ENCODE results near the gene FAM8A1. TPM values are rescaled to one million over a fixed set of nuclear protein-coding genes. Genes with fewer than 3 reads are reported as not detected.

FAM8A1 gene
- total RNA-seq, 1 experiment from 2014 or later = 19.7 TPM

GRCh38 chr6:17656092-17656491 lies 56.0 kb downstream of the FAM8A1 start:
- peak; percentile 60 for DNase-seq (ENCODE audit: low read depth)

DNA sequence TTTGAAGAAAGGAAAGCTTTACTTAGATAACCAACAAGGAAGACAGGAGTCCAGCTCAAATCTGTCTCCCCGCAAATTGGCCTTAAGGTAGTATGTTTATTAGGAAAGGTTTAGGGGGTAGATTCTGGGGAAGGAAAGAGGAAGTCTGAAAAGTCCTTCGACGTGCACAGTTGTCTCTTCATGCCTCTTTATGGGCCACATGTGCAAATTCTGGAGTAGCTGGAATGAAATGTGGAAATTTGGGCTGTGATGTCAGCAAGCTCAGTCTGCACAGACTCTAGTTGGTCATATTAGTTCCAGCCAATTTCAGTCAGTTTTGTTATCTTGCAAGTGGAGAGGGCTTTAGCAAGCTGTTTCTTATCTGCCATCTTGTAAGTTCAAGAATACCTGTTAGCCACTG lies 56.5 kb downstream of the FAM8A1 start:
- no peak for DNase-seq (ENCODE audit: low read depth)

Other genes starting within 250 kb of the FAM8A1 start
- 39.9 and 44.1 TPM in 2 replicates for gene CAP2, start 206.7 kb upstream of the FAM8A1 start, total RNA-seq (2014; rRNA removed; shearing (Covaris generic))
- gene NUP153, start 106.6 kb downstream of the FAM8A1 start, total RNA-seq (2014; rRNA removed; shearing (Covaris generic)) = 44.6 and 68.8 TPM in 2 replicates